GOT3 (cell line): ENCODE results near the gene NBEA.

Source experiments
- DNase-seq: peaks from one replicate; lab custom pipeline; 2025; ENCODE audit warnings: mixed read lengths; lab: John Stamatoyannopoulos, UW

NBEA gene

GRCh38 chr13:35594096-35594495 lies 652.0 kb downstream of the NBEA start:
- no peak for DNase-seq

GRCh38 chr13:35595181-35595580 lies 653.1 kb downstream of the NBEA start:
- no peak for DNase-seq

DNA sequence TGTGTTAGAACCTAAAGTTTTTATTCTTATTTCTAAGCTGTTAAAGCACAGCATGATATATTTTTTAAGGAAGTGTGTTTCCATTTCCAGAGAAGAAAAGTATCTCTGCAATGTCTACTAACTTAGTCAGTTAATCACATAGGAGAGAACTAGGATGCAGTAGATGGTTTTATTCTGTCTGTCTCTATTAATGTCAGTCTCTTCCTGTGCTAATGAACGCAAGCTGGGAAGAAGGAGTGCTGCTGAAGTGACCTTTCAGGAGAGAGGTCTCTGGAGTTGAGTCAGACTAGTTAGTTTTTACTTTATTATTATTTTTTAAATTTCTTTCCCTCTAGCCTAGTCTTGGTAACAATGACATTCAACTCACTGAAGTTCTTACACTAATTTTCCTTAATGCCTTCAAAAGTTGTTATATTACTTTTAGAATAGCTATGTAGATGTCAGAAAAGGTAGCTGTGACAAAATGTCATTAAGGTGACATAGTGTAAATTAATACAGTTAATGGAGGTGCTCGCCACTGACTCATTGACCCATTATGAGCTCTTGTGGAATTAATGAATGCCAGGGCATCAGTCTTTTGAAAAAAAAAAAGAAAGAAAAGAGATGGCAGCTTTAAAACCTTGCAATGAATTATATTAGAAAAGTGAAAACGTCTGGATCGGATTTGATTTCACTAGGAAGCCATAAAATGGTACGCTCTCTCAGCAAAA lies 654.4 kb downstream of the NBEA start:
- DNase-seq, result no peak

DNA sequence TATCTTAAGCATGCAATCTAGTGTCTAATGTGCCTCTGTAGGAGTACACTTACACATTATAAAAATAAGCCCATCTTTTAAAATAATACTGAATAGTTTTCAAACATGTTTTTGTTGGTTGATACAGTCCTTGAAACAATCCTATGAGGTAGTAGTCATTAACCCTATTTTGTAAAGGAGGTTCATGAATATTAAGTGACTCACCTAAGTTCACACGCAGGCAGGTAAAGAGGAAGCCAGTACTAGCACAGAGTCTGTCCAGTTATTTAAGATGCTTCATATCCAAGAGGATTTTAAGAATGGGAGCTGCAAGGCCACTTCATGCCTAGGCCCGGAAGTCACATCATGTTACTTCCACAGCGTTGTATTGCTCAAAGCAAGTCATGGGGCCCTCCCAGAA lies 655.4 kb downstream of the NBEA start:
- no peak for DNase-seq

GRCh38 chr13:35598233-35598632 lies 656.2 kb downstream of the NBEA start:
- no peak for DNase-seq

DNA sequence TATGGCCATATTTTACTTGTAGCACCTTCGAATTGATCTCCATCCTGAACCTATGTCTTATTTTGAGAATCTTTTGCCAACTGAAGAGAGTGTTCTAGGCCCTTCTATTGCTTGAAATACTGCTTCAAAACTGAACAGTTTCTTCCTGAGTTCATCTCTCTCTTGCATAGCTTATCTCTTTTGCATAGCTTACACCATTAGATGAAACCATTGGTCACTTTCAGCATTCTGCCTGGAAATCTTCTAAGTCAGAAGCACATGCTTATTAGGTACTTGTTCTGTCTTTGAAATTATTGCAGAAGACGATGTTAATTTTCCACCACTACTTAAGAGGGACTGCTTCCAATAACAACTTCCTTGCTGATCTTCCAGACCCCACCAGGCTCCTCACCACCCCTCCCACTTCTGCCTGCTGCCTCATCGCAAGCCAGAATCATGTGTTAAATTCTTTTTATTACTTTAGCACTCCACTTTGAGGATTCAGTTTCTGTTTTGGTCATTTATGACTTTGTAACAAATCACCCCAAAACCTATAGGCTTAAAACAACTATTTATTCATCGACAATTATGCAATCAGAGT lies 656.8 kb downstream of the NBEA start:
- no peak for DNase-seq

DNA sequence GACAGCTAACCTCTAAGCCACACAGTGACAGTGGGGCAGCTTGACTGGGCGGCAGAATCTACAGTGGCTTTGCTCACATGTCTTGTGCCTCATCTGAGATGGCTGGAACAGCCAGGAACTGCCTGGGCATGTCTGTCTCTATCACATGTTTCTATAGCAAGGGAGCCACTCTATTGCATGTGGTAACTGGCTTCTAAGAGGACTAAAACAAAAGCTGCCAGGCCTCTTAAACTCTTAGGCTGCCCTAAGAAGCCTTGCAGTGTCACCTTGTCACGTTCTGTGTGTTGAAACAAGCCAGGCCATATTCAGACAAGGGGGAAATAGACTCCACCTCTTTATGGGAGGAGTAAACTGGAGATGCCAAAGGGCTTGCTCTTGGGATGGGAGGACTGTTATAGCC lies 657.3 kb downstream of the NBEA start:
- no peak for DNase-seq

DNA sequence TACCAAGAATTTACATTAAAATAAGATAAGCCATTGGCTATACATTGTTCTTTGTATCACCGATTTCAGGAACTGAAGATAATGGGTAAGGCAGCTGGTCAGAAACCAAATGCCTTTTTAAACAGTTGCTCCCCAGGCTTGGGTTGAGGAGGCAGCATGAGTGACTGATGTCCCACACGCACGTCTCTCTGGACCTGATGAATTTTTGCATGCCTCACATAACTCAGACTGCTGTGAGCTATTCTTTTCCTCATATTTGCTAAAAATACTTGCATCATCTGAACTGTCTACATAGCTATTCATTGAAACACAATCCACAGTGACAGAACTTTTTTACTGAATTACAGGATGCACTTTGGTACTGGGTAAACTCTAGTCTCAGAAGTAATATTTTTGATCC lies 658.1 kb downstream of the NBEA start:
- no peak for DNase-seq

GRCh38 chr13:35603593-35604285 lies 661.7 kb downstream of the NBEA start:
- no peak for DNase-seq

DNA sequence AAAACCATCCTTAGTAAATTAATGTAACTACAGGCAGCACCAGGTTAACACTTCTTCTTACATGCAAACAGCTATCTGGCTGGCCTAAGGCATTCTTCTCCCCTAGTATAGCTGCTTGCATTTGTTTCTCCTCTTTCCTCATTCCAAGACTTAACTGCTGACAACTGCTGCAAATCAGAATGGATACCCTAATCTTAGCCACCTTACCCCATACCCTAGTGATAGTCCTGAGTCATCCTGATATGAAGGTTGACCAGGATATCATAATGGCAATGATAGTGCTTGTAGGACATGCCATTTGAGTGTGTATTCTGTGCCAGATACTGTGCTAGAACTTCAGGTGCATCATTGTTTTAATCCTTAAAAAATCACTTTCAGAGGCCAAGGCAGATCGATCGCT lies 672.6 kb downstream of the NBEA start:
- DNase-seq, result no peak

DNA sequence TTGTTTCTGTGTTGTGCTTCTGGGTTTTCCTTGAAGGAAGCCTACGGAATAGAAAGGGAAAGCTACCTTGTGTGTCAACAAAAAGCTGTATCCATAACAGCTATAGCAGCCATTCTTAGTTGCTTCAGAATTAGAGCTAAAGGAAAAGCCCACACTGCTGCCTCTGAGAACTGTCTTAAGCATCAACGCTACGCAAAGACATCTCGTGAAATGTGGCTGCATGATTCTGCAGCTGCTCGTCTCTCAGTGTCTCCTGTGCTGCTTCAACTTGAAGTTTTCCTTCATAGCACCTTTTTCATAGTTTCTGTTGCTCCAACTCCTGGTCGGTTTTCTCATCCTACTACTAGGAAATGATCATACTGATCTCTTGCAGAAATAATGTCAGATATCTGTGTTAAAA lies 675.4 kb downstream of the NBEA start:
- no peak for DNase-seq

- DNase-seq, result no peak
Observed at GRCh38 chr13:35618565-35619083, 676.6 kb downstream of the NBEA start.

DNA sequence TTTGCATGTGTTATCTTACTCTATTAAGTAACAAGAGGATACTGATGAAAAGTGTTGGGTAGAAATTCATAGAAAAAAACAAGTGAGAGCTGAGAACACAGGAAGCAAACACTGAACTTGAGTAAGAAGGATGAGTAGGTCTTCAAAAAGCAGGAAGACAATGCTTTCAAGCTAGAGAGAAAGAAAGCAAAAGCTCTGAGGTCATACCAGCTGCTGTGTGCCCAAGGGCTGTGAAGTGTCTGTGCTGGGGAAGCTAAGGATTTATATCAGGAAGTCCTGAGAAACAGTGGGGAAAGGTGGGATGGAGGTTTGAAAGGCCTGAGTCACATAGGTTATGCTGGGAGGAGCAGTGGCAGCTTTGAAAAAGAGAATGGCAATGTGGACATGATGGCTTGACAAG lies 679.9 kb downstream of the NBEA start:
- DNase-seq, result no peak

- DNase-seq, result no peak
Observed at GRCh38 chr13:35629026-35629425, 687.0 kb downstream of the NBEA start.

DNA sequence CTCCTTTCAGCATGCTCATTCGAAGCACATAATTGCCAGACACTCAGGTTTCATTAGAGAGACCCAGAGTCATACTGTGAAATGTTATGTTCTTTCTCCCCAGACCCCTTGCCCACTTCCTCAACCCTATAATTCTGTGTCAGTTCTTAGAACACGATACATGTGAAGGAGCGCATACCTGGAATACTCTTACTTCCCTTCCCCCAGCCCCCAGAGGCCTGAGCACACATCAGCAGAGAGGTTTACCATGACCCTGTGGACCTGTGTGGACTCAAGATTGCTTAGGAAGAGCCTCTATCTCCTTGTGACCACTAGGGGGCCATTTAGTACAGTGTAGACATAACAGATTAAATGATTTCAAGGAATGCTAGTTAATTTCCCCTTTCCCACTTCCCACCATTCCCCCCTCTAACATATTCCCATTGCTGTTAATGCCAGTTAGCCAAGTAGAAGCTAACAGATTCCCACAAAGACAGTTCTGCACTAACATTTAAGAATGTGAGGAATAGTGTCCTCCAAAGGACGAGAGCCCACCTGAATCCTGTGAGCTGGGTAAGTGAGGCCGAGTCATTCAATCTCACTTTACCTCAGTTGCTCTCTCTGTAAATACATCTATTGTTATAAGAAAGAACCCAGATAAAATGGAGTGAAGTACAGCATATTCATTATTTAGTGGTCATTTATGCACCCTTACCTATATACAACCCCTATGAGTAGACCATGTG lies 688.6 kb downstream of the NBEA start:
- DNase-seq, result no peak

- DNase-seq, result no peak
Observed at GRCh38 chr13:35631666-35632065, 689.6 kb downstream of the NBEA start.

- DNase-seq, result no peak
Observed at GRCh38 chr13:35643625-35644024, 701.6 kb downstream of the NBEA start.

DNA sequence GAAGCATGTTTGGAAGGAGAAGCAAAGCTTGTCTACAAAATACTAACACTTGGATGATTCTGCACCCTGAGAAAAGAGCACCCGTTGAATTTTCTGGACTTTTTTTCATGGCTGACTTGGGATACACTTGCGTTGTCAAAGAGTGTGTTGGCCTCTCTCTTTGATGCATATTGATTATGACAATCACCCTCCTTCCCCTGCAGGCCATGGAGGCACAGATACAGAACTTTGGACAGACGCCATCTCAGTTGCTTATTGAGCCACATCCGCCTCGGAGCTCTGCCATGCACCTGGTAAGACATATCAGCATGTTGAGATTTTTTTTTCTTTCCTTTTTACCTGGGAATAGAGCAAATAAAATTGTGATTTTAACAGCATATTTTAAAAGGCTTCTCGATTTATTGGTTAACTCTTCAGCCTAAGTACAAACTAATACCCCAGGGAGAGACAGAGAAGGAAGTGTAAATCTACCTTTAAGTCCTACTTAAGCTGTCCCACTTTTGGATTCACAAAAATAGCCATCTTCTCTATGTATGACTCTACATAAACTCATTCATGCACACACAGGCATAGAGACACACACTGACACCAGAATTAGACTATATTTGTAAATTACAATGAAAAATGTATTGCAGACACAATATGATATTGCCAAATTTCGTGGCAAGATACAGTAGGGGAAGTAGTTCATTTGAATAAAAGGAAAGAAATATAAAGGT lies 704.1 kb downstream of the NBEA start:
- no peak for DNase-seq

DNA sequence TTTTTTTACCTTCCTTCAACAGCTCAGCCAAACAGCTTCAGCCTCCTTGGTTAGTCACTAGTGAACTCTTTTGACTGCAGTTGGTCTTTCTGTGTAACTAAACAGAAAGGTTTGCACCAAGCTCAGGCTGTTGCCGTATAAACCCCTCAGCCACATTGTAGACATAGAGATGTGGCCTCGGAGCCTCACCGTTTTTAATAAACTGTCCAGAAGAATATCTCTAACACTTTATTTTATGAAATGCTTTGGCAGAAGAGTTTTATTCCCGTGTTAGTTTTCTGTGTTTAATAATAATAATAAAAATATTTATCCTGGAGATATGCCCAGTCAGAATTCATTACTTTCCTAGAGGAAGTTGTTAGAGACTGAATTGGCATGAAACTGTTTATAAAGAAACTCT lies 706.1 kb downstream of the NBEA start:
- DNase-seq, result no peak

GRCh38 chr13:35649162-35649561 lies 707.1 kb downstream of the NBEA start:
- no peak for DNase-seq

DNA sequence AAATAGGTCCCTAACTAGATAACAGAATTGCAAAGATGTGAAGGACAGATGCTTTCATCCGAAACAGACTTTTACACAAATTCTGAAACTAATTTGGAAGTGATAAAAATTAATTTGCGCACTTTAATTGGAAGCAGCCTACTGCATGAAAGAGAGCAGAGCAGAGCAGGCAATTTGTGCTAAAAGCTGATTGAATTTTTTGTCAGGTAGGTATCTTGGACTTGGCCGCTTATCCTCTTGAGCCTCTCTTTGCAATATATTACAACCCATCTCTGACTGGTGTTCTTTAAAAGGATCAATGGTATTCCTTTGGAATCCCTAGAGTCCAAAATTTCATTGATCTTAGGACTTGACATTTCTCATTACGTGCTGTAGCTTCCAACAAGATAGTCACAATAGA lies 717.7 kb downstream of the NBEA start:
- DNase-seq, result no peak

- no peak for DNase-seq
Observed at GRCh38 chr13:35664747-35665146, 722.7 kb downstream of the NBEA start.
